K562 (cell line): ENCODE results near the gene KRTAP12-2. TPM values are rescaled to one million over a fixed set of nuclear protein-coding genes. Genes with fewer than 3 reads are reported as not detected.

Experiments used
- ATAC-seq: fragments of 200-7000 bp; cut with Tn5 transposase; 3 replicates; pipeline ENCODE4 v1.9.1; 2020; ENCODE audit warnings: moderate library complexity
- BruUV-seq: library from RNA; stranded (reverse); fragments of 400-500 nt; replicated peaks from 2 replicates; lab custom pipeline; 2021; lab: Mats Ljungman, UMichigan
- CTCF ChIA-PET: fragments of 300-600 bp; formaldehyde crosslinking; extraction: SDS; loops from one replicate; lab custom pipeline; 2021; ENCODE audit warnings: low intra/inter-chr PET ratio; lab: Yijun Ruan, JAX
- POLR2A ChIA-PET: fragments of 300-600, 350-650 bp; sonication (Branson Sonifier 250); formaldehyde crosslinking; extraction: SDS; loops from one replicate; lab custom pipeline; 2021; ENCODE audit warnings: antibody characterized with exemption, inconsistent platforms; lab: Yijun Ruan, JAX
- DNase-seq, 4 experiments: peaks; one replicate each; pipeline versions ENCODE4 v3.0.0 to v3.0.0-alpha.2; 2011 to 2018; ENCODE audit warnings: low spot score in 3 of 4, mixed read lengths in 3 of 4; ENCODE audit errors: extremely low read depth in 1 of 4
- FAIRE-seq: peaks from 2 replicates; lab custom pipeline; 2011; peaks lifted over from hg19 to GRCh38; lab: Jason Lieb, UNC
- H2AFZ ChIP-seq: 2 replicates; pipeline ENCODE4 v1.6.0; 2011; ENCODE audit warnings: low read depth, low read length, control low read depth, inconsistent platforms
- H3K27ac ChIP-seq: fragments of 200-600 bp; 3 replicates; pipeline ENCODE4 v1.8.0; 2011; ENCODE audit warnings: low read depth, mild to moderate bottlenecking, control low read depth, inconsistent platforms, low read length, moderate library complexity, mixed read lengths; ENCODE audit errors: extremely low read depth
- H3K27me3 ChIP-seq, 2 experiments: fragments of 300-600 bp in 1 of 2; 2 replicates in 1 of 2; 3 replicates in 1 of 2; pipeline versions ENCODE4 v1.6.0 to v1.8.0; 2011; ENCODE audit warnings: inconsistent platforms in 2 of 2, low read length in 2 of 2, mild to moderate bottlenecking in 1 of 2, mixed read lengths in 1 of 2, moderate library complexity in 1 of 2; ENCODE audit not compliant: control insufficient read depth in 2 of 2, insufficient read depth in 2 of 2
- H3K36me3 ChIP-seq: fragments of 300-600 bp; 3 replicates; pipeline ENCODE4 v1.8.0; 2011; ENCODE audit warnings: mild to moderate bottlenecking, low read length, inconsistent platforms; ENCODE audit not compliant: control insufficient read depth, insufficient read depth
- H3K4me1 ChIP-seq, 2 experiments: fragments of 200-600 bp in 1 of 2; replicated peaks in 1 of 2; 2 replicates in 1 of 2; 3 replicates in 1 of 2; pipeline versions ENCODE4 v1.5.1 to v1.8.0; 2011; ENCODE audit warnings: inconsistent platforms in 2 of 2, low read length in 2 of 2, mild to moderate bottlenecking in 1 of 2, mixed read lengths in 1 of 2, moderate library complexity in 1 of 2; ENCODE audit not compliant: control insufficient read depth in 2 of 2, insufficient read depth in 2 of 2
- H3K4me2 ChIP-seq: 2 replicates; pipeline ENCODE4 v1.6.1; 2011; ENCODE audit warnings: low read length, control low read depth, inconsistent platforms, mixed read lengths; ENCODE audit not compliant: insufficient read depth
- H3K4me3 ChIP-seq: fragments of 200-600 bp; sonication (generic), shearing (Covaris generic); 2 replicates; pipeline ENCODE4 v1.5.1; 2016; ENCODE audit warnings: control low read depth, inconsistent platforms
- H3K79me2 ChIP-seq: fragments of 200-600 bp; 3 replicates; pipeline ENCODE4 v1.8.0; 2011; ENCODE audit warnings: low read length, inconsistent platforms; ENCODE audit not compliant: control insufficient read depth, insufficient read depth
- H3K9ac ChIP-seq, 2 experiments: 2 replicates each; pipeline versions ENCODE4 v1.6.0 to v1.6.1; 2011; ENCODE audit warnings: low read depth in 2 of 2, low read length in 2 of 2, control low read depth in 1 of 2, inconsistent platforms in 1 of 2, mild to moderate bottlenecking in 1 of 2, mixed read lengths in 1 of 2; ENCODE audit not compliant: insufficient read depth in 1 of 2
- H3K9me1 ChIP-seq: one replicate; pipeline ENCODE4 v1.6.0; 2011; ENCODE audit warnings: inconsistent platforms, mild to moderate bottlenecking, low read length, moderate library complexity; ENCODE audit not compliant: control insufficient read depth, insufficient read depth
- H3K9me3 ChIP-seq: replicated peaks from 2 replicates; pipeline ENCODE4 v1.5.1; 2011; ENCODE audit warnings: low read depth, low read length, inconsistent platforms; ENCODE audit not compliant: control insufficient read depth, insufficient read depth
- H4K20me1 ChIP-seq: replicated peaks from 2 replicates; pipeline ENCODE4 v1.6.1; 2011; ENCODE audit warnings: low read length, inconsistent platforms, mixed read lengths; ENCODE audit not compliant: control insufficient read depth, insufficient read depth
- ATF7 ChIP-seq: fragments of 450-650 bp; IDR thresholded peaks from 2 replicates; pipeline ENCODE4 v1.7.1; 2014; ENCODE audit warnings: mild to moderate bottlenecking, moderate library complexity
- ELF1 ChIP-seq: fragments of 200-800 bp; sonication (Bioruptor generic); IDR thresholded peaks from 2 replicates; pipeline ENCODE4 v1.6.1; 2016; ENCODE audit warnings: missing genetic modification characterization, missing compliant biosample characterization
- FIP1L1 ChIP-seq: fragments of 200-400 bp; formaldehyde crosslinking; IDR thresholded peaks from 2 replicates; pipeline ENCODE4 v1.6.1; 2018; ENCODE audit warnings: mild to moderate bottlenecking, low read depth, low read length; ENCODE audit not compliant: poor library complexity, severe bottlenecking
- MAFF ChIP-seq: IDR thresholded peaks from 2 replicates; pipeline ENCODE4 v1.6.1; 2012; ENCODE audit warnings: low read length, improper control_type of control experiment
- MTF1 ChIP-seq: fragments of 250-450 bp; sonication (Bioruptor Pico); IDR thresholded peaks from 2 replicates; pipeline ENCODE4 v1.9.0; 2021; ENCODE audit warnings: moderate library complexity, mild to moderate bottlenecking, inconsistent platforms, borderline replicate concordance
- PML ChIP-seq: IDR thresholded peaks from 2 replicates; pipeline ENCODE4 v1.6.1; 2012; ENCODE audit warnings: low read length, inconsistent platforms
- PTBP1 ChIP-seq: fragments of 200-400 bp; formaldehyde crosslinking; IDR thresholded peaks from 2 replicates; pipeline ENCODE4 v1.6.1; 2017; ENCODE audit warnings: low read depth, low read length
- SOX6 ChIP-seq: fragments of 450-650 bp; IDR thresholded peaks from 2 replicates; pipeline ENCODE4 v1.6.1; 2014; ENCODE audit warnings: mild to moderate bottlenecking
- TCFL5 ChIP-seq: fragments of 250-450 bp; sonication (Bioruptor Pico); conservative IDR thresholded peaks from 2 replicates; pipeline ENCODE4 v1.6.1; 2021; ENCODE audit warnings: mild to moderate bottlenecking, moderate library complexity, matching md5 sums
- ZNF23 ChIP-seq: fragments of 250-450 bp; sonication (Bioruptor Pico); IDR thresholded peaks from 2 replicates; pipeline ENCODE4 v1.4.0; 2020; ENCODE audit warnings: mild to moderate bottlenecking
- ZNF280A ChIP-seq: fragments of 450-650 bp; IDR thresholded peaks from 2 replicates; pipeline ENCODE4 v1.6.1; 2018; ENCODE audit warnings: mild to moderate bottlenecking, low read depth; ENCODE audit not compliant: partially characterized antibody
- WGBS: fragments of 100-300 bp; shearing (Covaris generic); methylation state at CpG from one replicate; pipeline ENCODE4 v1.1.6; 2016; ENCODE audit warnings: low coverage, mixed read lengths; ENCODE audit not compliant: insufficient coverage; ENCODE audit errors: missing lambda C conversion rate; 5-methylcytosine and 5-hydroxymethylcytosine counted together
- in situ Hi-C: fragments of 300-500 bp; cut with MboI; formaldehyde crosslinking; loops from 4 replicates; pipeline ENCODE4 v1.15.0; 2018; ENCODE audit warnings: inconsistent platforms, mixed read lengths
- intact Hi-C: fragments of 100-400 bp; cut with micrococcal nuclease; formaldehyde crosslinking; loops from 2 replicates; pipeline ENCODE4 v1.14.2; 2022
- polyA plus RNA-seq, 8 experiments: library from polyadenylated mRNA; depleted of rRNA in 4 of 8; stranded (reverse) in 5 of 8; unstranded in 3 of 8; fragments of >200 nt; fragmentation: Nextera tagmentation in 2 of 8; fragmentation: Illumina TruSeq in 1 of 8; extraction: Ambion mirVana in 2 of 8; extraction: Trizol in 1 of 8; gene quantifications; 2 replicates each; pipeline versions ENCODE4 v1.2.1 to v1.2.3, GENCODE V29; 2011 to 2014; ENCODE audit warnings: inconsistent platforms in 1 of 8, missing spikeins in 1 of 8
- total RNA-seq, 7 experiments: library from RNA; depleted of rRNA in 6 of 7; stranded (reverse); fragments of >200 nt in 6 of 7; fragmentation: Illumina TruSeq in 2 of 7; extraction: Trizol in 2 of 7; gene quantifications; 2 replicates each; pipeline versions ENCODE4 v1.2.1 to v1.2.3, GENCODE V29; 2011 to 2021; ENCODE audit warnings: low replicate concordance in 1 of 7
- TF ChIP-seq, protein P1 (sequence below): sonication (generic); formaldehyde crosslinking; IDR thresholded peaks from 2 replicates; pipeline ENCODE4 v1.8.0; 2023; ENCODE audit warnings: mild to moderate bottlenecking, missing genetic modification reagents

KRTAP12-2 gene
- total and polyA plus RNA-seq, 9 of the 15 experiments (the other 6 are each of a cell fraction or from before 2014, with no cell fraction given), result not detected

GRCh38 chr21:44670642-44671432, 4.1 kb upstream of the KRTAP12-2 start:
- intact Hi-C loops, result no loop called here
- in situ Hi-C loops, result no loop called here
- Histone ChIP-seq H3K27ac (no peak overlapping the region), H2AFZ (no peak overlapping the region), H3K27me3 (no peaks in the 10 kb centered on the region), H3K4me1 (no peaks in the 10 kb centered on the region)
- ATAC-seq, result no peak
- no peak for TF ChIP-seq PTBP1
- TF ChIP-seq PML, result no peak
- TF ChIP-seq ELF1 (tag), result no peak
- TF ChIP-seq, protein P1, sequence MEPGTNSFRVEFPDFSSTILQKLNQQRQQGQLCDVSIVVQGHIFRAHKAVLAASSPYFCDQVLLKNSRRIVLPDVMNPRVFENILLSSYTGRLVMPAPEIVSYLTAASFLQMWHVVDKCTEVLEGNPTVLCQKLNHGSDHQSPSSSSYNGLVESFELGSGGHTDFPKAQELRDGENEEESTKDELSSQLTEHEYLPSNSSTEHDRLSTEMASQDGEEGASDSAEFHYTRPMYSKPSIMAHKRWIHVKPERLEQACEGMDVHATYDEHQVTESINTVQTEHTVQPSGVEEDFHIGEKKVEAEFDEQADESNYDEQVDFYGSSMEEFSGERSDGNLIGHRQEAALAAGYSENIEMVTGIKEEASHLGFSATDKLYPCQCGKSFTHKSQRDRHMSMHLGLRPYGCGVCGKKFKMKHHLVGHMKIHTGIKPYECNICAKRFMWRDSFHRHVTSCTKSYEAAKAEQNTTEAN (CRISPR knock-in tag), result no peak
- TF ChIP-seq MTF1, result no peak
- no peak for TF ChIP-seq ZNF280A
- no peak for TF ChIP-seq FIP1L1
- no peak for TF ChIP-seq ZNF23 (CRISPR knock-in tag)
- TF ChIP-seq SOX6, result no peak
- TF ChIP-seq TCFL5 (CRISPR knock-in tag), result no peak
- no peak for TF ChIP-seq MAFF
- TF ChIP-seq ATF7, result no peak
- TF ChIP-seq, all 486 proteins: peak for 0
- no TSS peak for BruUV-seq
- H3K79me2 ChIP-seq, result no peaks in the 10 kb centered on the region
- no peak overlapping the region for H3K4me3 ChIP-seq
- WGBS, result 0% methylated on average over 3 of the region's 3 CpGs
- H3K4me2 ChIP-seq, result no peak overlapping the region
- H3K9ac ChIP-seq, result no peak overlapping the region
- H3K36me3 ChIP-seq, result no peaks in the 10 kb centered on the region
- ChIA-PET POLR2A (no interaction called here), CTCF (no interaction called here)
- no peaks in the 10 kb centered on the region for H4K20me1 ChIP-seq
- no peak for DNase-seq
- FAIRE-seq, result no peak
- no peaks in the 10 kb centered on the region for H3K9me1 ChIP-seq
- peaks cover 4% of the 10 kb centered on the region for H3K9me3 ChIP-seq
